ENCODE results near the gene EPB41L3. TPM values are rescaled to one million over a fixed set of nuclear protein-coding genes. Genes with fewer than 3 reads are reported as not detected.

EPB41L3 gene
- total RNA-seq (29.9 and 37.0 TPM in 2 replicates), polyA plus RNA-seq (3.1 and 34.0 TPM in 2 replicates), polyA minus RNA-seq (ENCODE audit: low replicate concordance) (59.3 TPM in 1 of 2 replicates, not detected in the other)
- 2.8 and 28.8 TPM in 2 replicates for polyA plus RNA-seq (2012)

DNA sequence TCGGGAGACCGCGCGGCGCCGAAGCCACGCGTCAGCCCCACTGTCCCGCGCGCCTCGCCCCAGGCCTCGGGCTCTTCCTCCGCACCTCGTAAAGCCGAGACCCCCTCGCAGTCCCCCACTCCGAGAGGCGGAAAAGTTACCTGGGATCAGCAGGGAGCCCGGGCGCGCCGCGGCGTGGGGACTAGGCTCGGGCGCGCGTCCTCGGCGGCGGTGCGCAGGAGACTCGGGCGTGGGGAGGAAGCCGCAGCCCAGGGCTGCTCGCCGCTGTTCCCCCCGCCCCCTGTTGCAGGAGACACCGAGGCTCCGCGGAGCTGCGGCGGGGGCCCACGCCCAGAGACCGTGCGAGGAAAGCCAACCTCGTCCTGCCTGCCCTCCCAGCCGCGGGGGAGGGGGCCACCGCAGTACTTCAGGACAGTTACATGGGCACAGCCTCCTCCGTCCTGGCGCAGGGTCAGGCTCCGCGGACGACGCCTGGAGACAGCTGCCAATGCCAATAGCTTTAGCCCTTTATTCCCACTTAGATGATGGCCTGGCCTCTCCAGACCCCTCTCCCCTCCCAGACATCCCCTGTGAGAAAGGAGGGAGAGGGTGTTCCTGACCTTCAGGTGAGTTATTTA, at the start of gene EPB41L3:
TSS of gene EPB41L3 (minus strand) at position 225 of the 617 bp plus-strand sequence. CDS start 54,814 bp downstream, outside the sequence.
- Histone ChIP-seq H3K9ac (ENCODE audit: insufficient read depth, low read length) (peak within 1 kb of the TSS; percentile 30), H3K4me2 (ENCODE audit: extremely low read depth, insufficient read depth, low read length) (peak within 1 kb of the TSS; percentile 64), H2AFZ (ENCODE audit: low read length) (no peak within 1 kb of the TSS)

DNA sequence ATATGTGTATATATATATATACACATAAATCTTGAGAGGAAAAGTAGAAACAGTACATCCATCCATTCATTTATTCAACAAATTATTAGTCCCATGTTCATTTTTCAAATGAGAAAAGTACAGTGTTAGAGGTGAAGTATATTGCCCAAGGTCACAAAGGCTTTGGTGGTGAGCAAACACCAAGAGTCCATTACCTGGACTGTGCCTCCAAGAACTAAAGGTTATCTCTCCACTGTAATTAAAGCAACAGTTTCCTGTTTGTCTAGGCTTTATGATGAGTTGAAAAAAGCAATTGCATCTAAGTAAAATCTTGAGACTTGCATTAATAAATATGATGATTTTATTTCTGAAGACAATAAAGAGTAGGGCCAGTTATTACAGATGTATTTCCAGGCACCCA, 44.7 kb upstream of the EPB41L3 start:
- DNase-seq (ENCODE audit: low read depth in 2 of 2) = no peak
- TF ChIP-seq, protein P1, sequence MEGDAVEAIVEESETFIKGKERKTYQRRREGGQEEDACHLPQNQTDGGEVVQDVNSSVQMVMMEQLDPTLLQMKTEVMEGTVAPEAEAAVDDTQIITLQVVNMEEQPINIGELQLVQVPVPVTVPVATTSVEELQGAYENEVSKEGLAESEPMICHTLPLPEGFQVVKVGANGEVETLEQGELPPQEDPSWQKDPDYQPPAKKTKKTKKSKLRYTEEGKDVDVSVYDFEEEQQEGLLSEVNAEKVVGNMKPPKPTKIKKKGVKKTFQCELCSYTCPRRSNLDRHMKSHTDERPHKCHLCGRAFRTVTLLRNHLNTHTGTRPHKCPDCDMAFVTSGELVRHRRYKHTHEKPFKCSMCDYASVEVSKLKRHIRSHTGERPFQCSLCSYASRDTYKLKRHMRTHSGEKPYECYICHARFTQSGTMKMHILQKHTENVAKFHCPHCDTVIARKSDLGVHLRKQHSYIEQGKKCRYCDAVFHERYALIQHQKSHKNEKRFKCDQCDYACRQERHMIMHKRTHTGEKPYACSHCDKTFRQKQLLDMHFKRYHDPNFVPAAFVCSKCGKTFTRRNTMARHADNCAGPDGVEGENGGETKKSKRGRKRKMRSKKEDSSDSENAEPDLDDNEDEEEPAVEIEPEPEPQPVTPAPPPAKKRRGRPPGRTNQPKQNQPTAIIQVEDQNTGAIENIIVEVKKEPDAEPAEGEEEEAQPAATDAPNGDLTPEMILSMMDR (conservative IDR thresholded peaks at IDR 0.05 in 1 of 2, IDR thresholded peaks at IDR 0.05 in 1 of 2; ENCODE audit: low read depth in 1 of 2, low read length in 2 of 2) = no peak
- no peak for TF ChIP-seq EZH2 (IDR thresholded peaks at IDR 0.05; ENCODE audit: low read length, missing control alignments)
- no peak overlapping the region for H3K9ac ChIP-seq (ENCODE audit: insufficient read depth, low read length)
- no peaks in the 10 kb centered on the region for H3K27me3 ChIP-seq (ENCODE audit: control insufficient read depth, insufficient read depth, low read length)
- H4K20me1 ChIP-seq (ENCODE audit: control insufficient read depth, extremely low read depth, insufficient read depth, low read length) = no peaks in the 10 kb centered on the region
- no peak overlapping the region for H2AFZ ChIP-seq (ENCODE audit: low read length)
- no peak overlapping the region for H3K27ac ChIP-seq (ENCODE audit: insufficient read depth, low read length)
- H3K9me3 ChIP-seq (ENCODE audit: control insufficient read depth, insufficient read depth, low read depth, low read length) = no peaks in the 10 kb centered on the region
- H3K4me2 ChIP-seq (ENCODE audit: extremely low read depth, insufficient read depth, low read length) = no peak overlapping the region
- no peak overlapping the region for H3K4me3 ChIP-seq (replicated peaks in 1 of 4; ENCODE audit: control extremely low read depth in 1 of 4, insufficient read depth in 1 of 4, low read depth in 3 of 4, low read length in 4 of 4)
- H3K79me2 ChIP-seq (ENCODE audit: control insufficient read depth, insufficient read depth, low read length) = no peaks in the 10 kb centered on the region
- H3K4me1 ChIP-seq (ENCODE audit: control insufficient read depth, extremely low read depth, insufficient read depth, low read length) = no peaks in the 10 kb centered on the region
- no peaks in the 10 kb centered on the region for H3K36me3 ChIP-seq (ENCODE audit: control insufficient read depth, insufficient read depth, low read length)

More for the DNA sequence above, at the start of gene EPB41L3:
- H3K4me3 ChIP-seq (replicated peaks in 1 of 4; ENCODE audit: control extremely low read depth in 1 of 4, insufficient read depth in 1 of 4, low read depth in 3 of 4, low read length in 4 of 4) = peak within 1 kb of the TSS; percentile 37 to 61 (median 50)
- peak; percentile 31 to 54 for DNase-seq (ENCODE audit: low read depth in 2 of 2)
- no peaks in the 10 kb centered on the region for H3K4me1 ChIP-seq (ENCODE audit: control insufficient read depth, extremely low read depth, insufficient read depth, low read length)
- H3K36me3 ChIP-seq (ENCODE audit: control insufficient read depth, insufficient read depth, low read length) = no peaks in the 10 kb centered on the region
- no peaks in the 10 kb centered on the region for H4K20me1 ChIP-seq (ENCODE audit: control insufficient read depth, extremely low read depth, insufficient read depth, low read length)
- no peak within 1 kb of the TSS for H3K27ac ChIP-seq (ENCODE audit: insufficient read depth, low read length)
- no peak for TF ChIP-seq EZH2 (IDR thresholded peaks at IDR 0.05; ENCODE audit: low read length, missing control alignments)
- TF ChIP-seq, protein P1 (conservative IDR thresholded peaks at IDR 0.05 in 1 of 2, IDR thresholded peaks at IDR 0.05 in 1 of 2; ENCODE audit: low read depth in 1 of 2, low read length in 2 of 2) = no peak
- H3K27me3 ChIP-seq (ENCODE audit: control insufficient read depth, insufficient read depth, low read length) = no peaks in the 10 kb centered on the region
- no peaks in the 10 kb centered on the region for H3K79me2 ChIP-seq (ENCODE audit: control insufficient read depth, insufficient read depth, low read length)
- H3K9me3 ChIP-seq (ENCODE audit: control insufficient read depth, insufficient read depth, low read depth, low read length) = no peaks in the 10 kb centered on the region

DNA sequence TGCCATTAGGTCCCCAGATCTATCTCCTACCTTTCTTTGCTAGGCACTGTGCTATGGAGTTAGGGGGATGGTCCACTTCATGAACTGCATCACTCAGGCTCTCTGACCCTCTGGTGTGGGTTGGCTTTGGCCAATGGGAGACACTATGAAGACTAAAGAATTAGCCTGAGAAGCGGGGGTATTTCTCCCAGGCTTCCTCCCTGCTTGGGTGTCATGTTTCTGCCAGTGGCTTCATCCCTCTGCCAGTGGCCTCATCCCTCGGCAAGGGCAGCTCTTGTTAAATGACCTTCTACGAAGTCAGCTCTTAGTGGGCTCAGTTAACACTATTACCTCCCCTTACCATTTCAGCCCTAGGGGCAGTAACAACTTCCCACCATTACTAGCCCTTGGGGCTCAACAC, 41.9 kb upstream of the EPB41L3 start:
- no peak overlapping the region for H2AFZ ChIP-seq (ENCODE audit: low read length)
- TF ChIP-seq, protein P1 (conservative IDR thresholded peaks at IDR 0.05 in 1 of 2, IDR thresholded peaks at IDR 0.05 in 1 of 2; ENCODE audit: low read depth in 1 of 2, low read length in 2 of 2) = no peak
- no peak for TF ChIP-seq EZH2 (IDR thresholded peaks at IDR 0.05; ENCODE audit: low read length, missing control alignments)

More for the DNA sequence above, 41.9 kb upstream of the EPB41L3 start:
- H3K4me2 ChIP-seq (ENCODE audit: extremely low read depth, insufficient read depth, low read length) = no peak overlapping the region
- H3K27me3 ChIP-seq (ENCODE audit: control insufficient read depth, insufficient read depth, low read length) = no peaks in the 10 kb centered on the region
- no peak overlapping the region for H3K4me3 ChIP-seq (replicated peaks in 1 of 4; ENCODE audit: control extremely low read depth in 1 of 4, insufficient read depth in 1 of 4, low read depth in 3 of 4, low read length in 4 of 4)
- H3K27ac ChIP-seq (ENCODE audit: insufficient read depth, low read length) = no peak overlapping the region
- no peaks in the 10 kb centered on the region for H4K20me1 ChIP-seq (ENCODE audit: control insufficient read depth, extremely low read depth, insufficient read depth, low read length)
- no peaks in the 10 kb centered on the region for H3K36me3 ChIP-seq (ENCODE audit: control insufficient read depth, insufficient read depth, low read length)
- no peaks in the 10 kb centered on the region for H3K9me3 ChIP-seq (ENCODE audit: control insufficient read depth, insufficient read depth, low read depth, low read length)
- no peak for DNase-seq (ENCODE audit: low read depth in 2 of 2)
- H3K9ac ChIP-seq (ENCODE audit: insufficient read depth, low read length) = no peak overlapping the region
- no peaks in the 10 kb centered on the region for H3K79me2 ChIP-seq (ENCODE audit: control insufficient read depth, insufficient read depth, low read length)
- H3K4me1 ChIP-seq (ENCODE audit: control insufficient read depth, extremely low read depth, insufficient read depth, low read length) = no peaks in the 10 kb centered on the region

Data from fibroblast of lung (primary cell).